ENCODE results near the gene NFASC. TPM values are rescaled to one million over a fixed set of nuclear protein-coding genes. Genes with fewer than 3 reads are reported as not detected.
A peak's percentile ranks its signal among the peaks of the same experiment; 100 is the strongest.

The NFASC gene
- total and polyA plus RNA-seq, 12 donors = 1.9 to 24.1 (median 9.2) TPM

- Histone ChIP-seq H3K27ac (peak overlapping the region in 6 of 10 donors; percentile 10 to 46 (median 18)), H3K4me1 (peaks cover 5 to 54% (median 27%) of the 10 kb centered on the region in 9 donors), H3K27me3 (peaks cover 0 to 31% (median 12%) of the 10 kb centered on the region in 7 donors), H3K36me3 (no peaks in the 10 kb centered on the region), H3K4me3 (no peak overlapping the region), H3K9me3 (no peaks in the 10 kb centered on the region)
- 67 to 75% methylated on average over 2 of the region's 2 CpGs for WGBS, 2 donors
- peak in 5 of 8 donors; percentile 2 to 45 (median 22) for ATAC-seq
- intact Hi-C loops (cut with DNase I) = loop anchor here in 1 of 10 donors (5.0 kb wide), 2 partner anchors 54 to 76 kb away; no protein-coding TSS in a partner anchor
- DNase-seq = no peak
- no peak for TF ChIP-seq CTCF (IDR thresholded peaks at IDR 0.05)
These were observed 17.2 kb downstream of the NFASC start for GRCh38 chr1:204887846-204888245.

- Histone ChIP-seq H3K27ac (peak overlapping the region in 6 of 10 donors; percentile 10 to 64 (median 40)), H3K4me1 (peaks cover 5 to 54% (median 27%) of the 10 kb centered on the region in 9 donors), H3K9me3 (no peaks in the 10 kb centered on the region), H3K27me3 (peaks cover 0 to 33% (median 12%) of the 10 kb centered on the region in 7 donors), H3K4me3 (no peak overlapping the region), H3K36me3 (no peaks in the 10 kb centered on the region)
- no peak for TF ChIP-seq CTCF (IDR thresholded peaks at IDR 0.05)
- intact Hi-C loops (cut with DNase I) = loop anchor here in 1 of 10 donors (5.0 kb wide), 2 partner anchors 54 to 76 kb away; no protein-coding TSS in a partner anchor
- ATAC-seq = peak in 6 of 8 donors; percentile 3 to 35 (median 8)
- DNase-seq = no peak
- WGBS, 2 donors = 67 to 82% methylated on average over 2 of the region's 2 CpGs
These were observed 17.6 kb downstream of the NFASC start for GRCh38 chr1:204888294-204888693.

DNA sequence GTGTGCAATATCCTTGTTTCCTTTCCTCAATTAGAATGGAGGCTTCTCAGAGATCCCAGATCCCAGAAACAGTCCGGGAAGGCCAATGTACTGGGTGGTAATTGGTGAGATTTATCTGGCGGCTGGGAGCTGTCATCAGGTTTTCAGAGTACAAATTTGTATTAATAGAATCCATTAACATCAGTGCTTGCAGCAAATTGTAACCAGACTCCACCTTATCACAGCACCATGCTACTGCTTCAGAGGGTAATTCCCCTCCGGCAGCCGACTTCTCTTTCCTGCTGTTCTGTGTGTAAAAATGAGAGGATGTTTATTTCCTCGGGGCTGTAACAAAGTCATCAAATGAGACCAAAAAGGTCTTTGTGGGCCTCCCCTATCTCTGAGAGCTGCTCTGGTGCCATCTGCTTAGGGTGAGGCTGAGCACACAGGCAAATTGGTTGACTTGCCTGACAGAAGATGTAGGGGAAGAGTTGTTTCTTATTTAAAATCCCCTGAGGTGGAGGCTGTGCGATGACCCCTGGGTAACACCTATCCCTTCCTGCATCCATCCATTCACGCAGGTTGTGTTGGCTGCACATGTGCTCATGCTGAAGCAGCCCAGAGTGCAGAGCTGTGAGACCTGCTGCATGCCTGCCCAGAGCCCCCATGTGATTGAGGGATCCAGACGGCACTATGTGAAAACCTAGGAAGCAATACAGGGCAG lies 19.2 kb downstream of the NFASC start:
- no peaks in the 10 kb centered on the region for H3K9me3 ChIP-seq
- no peaks in the 10 kb centered on the region for H3K36me3 ChIP-seq
- DNase-seq = peak in 1 of 2 donors; percentile 16
- peaks cover 5 to 56% (median 27%) of the 10 kb centered on the region in 9 donors for H3K4me1 ChIP-seq
- no peak overlapping the region for H3K4me3 ChIP-seq
- WGBS, 2 donors = 18 to 32% methylated on average over 8 of the region's 8 CpGs
- H3K27ac ChIP-seq = peak overlapping the region in 7 of 10 donors; percentile 7 to 64 (median 34)
- TF ChIP-seq CTCF (IDR thresholded peaks at IDR 0.05) = no peak
- intact Hi-C loops (cut with DNase I) = loop anchor here in 1 of 10 donors (5.0 kb wide), 2 partner anchors 52 to 78 kb away; no protein-coding TSS in a partner anchor
- peak; percentile 53 to 90 (median 78) for ATAC-seq
- H3K27me3 ChIP-seq = peaks cover 0 to 36% (median 12%) of the 10 kb centered on the region in 7 donors

- no peak for TF ChIP-seq CTCF (IDR thresholded peaks at IDR 0.05)
- H3K4me1 ChIP-seq = peaks cover 5 to 44% (median 18%) of the 10 kb centered on the region in 9 donors
These were observed 21.2 kb downstream of the NFASC start for GRCh38 chr1:204891860-204892259.

More at GRCh38 chr1:204891860-204892259, 21.2 kb downstream of the NFASC start:
- Histone ChIP-seq H3K9me3 (no peaks in the 10 kb centered on the region), H3K27me3 (peaks cover 0 to 40% (median 18%) of the 10 kb centered on the region in 7 donors), H3K36me3 (no peaks in the 10 kb centered on the region), H3K4me3 (no peak overlapping the region), H3K27ac (no peak overlapping the region)
- intact Hi-C loops (cut with DNase I) = no loop called here
- DNase-seq = no peak
- ATAC-seq = no peak
- WGBS, 2 donors = 86 to 90% methylated on average over 3 of the region's 3 CpGs
